PC-9 (cell line): ENCODE results near the gene LAMP1. TPM values are rescaled to one million over a fixed set of nuclear protein-coding genes. Genes with fewer than 3 reads are reported as not detected.

Experiments
- BruUV-seq: library from RNA; stranded (reverse); fragments of 400-500 nt; replicated peaks from 2 replicates; lab custom pipeline; 2021; lab: Mats Ljungman, UMichigan
- CTCF ChIA-PET: fragments of 300-600 bp; sonication (Branson Sonifier 250); formaldehyde crosslinking; loops from one replicate; lab custom pipeline; 2022; ENCODE audit warnings: antibody characterized with exemption; lab: Charles Lee
- POLR2A ChIA-PET: fragments of 300-600 bp; sonication (Branson Sonifier 250); formaldehyde crosslinking; loops from one replicate; lab custom pipeline; 2022; ENCODE audit warnings: antibody characterized with exemption; ENCODE audit not compliant: unreplicated experiment; lab: Charles Lee
- DNase-seq, 2 experiments: peaks; one replicate each; pipeline versions ENCODE4 v3.0.0 to v3.0.0-alpha.2; 2015 to 2022; ENCODE audit warnings: mixed read lengths in 1 of 2
- H2AFZ ChIP-seq: fragments of 200-600 bp; sonication (generic); 2 replicates; pipeline ENCODE4 v1.8.1; 2017; ENCODE audit warnings: antibody characterized with exemption
- H3F3A ChIP-seq: fragments of 200-600 bp; sonication (generic); 2 replicates; pipeline ENCODE4 v1.8.1; 2017; ENCODE audit warnings: antibody characterized with exemption, mild to moderate bottlenecking, low read depth; ENCODE audit not compliant: insufficient read depth
- H3K27ac ChIP-seq: fragments of 200-600 bp; sonication (generic); 2 replicates; pipeline ENCODE4 v1.6.1; 2016; ENCODE audit warnings: mixed run types
- H3K27me3 ChIP-seq: fragments of 200-600 bp; sonication (generic); 2 replicates; pipeline ENCODE4 v1.6.1; 2016; ENCODE audit warnings: low read depth, mixed run types; ENCODE audit not compliant: insufficient read depth
- H3K36me3 ChIP-seq: fragments of 200-600 bp; sonication (generic); 2 replicates; pipeline ENCODE4 v1.6.1; 2016; ENCODE audit warnings: low read depth, mixed run types
- H3K4me1 ChIP-seq: fragments of 200-600 bp; sonication (generic); replicated peaks from 2 replicates; pipeline ENCODE4 v1.6.1; 2016; ENCODE audit warnings: mixed run types; ENCODE audit not compliant: insufficient read depth
- H3K4me2 ChIP-seq: fragments of 200-600 bp; sonication (generic); 2 replicates; pipeline ENCODE4 v1.6.1; 2017; ENCODE audit warnings: mixed run types
- H3K4me3 ChIP-seq: fragments of 200-600 bp; sonication (generic); 2 replicates; pipeline ENCODE4 v1.6.1; 2016; ENCODE audit warnings: mixed run types
- H3K79me2 ChIP-seq: fragments of 200-600 bp; sonication (generic); 2 replicates; pipeline ENCODE4 v1.6.1; 2017; ENCODE audit warnings: low read depth, mixed run types
- H3K9me2 ChIP-seq: fragments of 200-600 bp; sonication (generic); 2 replicates; pipeline ENCODE4 v1.8.1; 2017; ENCODE audit warnings: mild to moderate bottlenecking; ENCODE audit not compliant: insufficient read depth
- H3K9me3 ChIP-seq: fragments of 200-600 bp; sonication (generic); 2 replicates; pipeline ENCODE4 v1.8.1; 2016; ENCODE audit warnings: low read depth; ENCODE audit not compliant: insufficient read depth
- H4K20me1 ChIP-seq: fragments of 200-600 bp; sonication (generic); 2 replicates; pipeline ENCODE4 v1.8.1; 2017; ENCODE audit not compliant: insufficient read depth
- EZH2 ChIP-seq: fragments of 200-600 bp; sonication (generic); IDR thresholded peaks from 2 replicates; pipeline ENCODE4 v1.8.0; 2017; ENCODE audit warnings: antibody characterized with exemption, low read depth
- intact Hi-C: fragments of 100-400 bp; cut with micrococcal nuclease; formaldehyde crosslinking; loops from one replicate; pipeline ENCODE4 v1.10.0; 2022; ENCODE audit not compliant: unreplicated experiment
- total RNA-seq: library from RNA; stranded (reverse); gene quantifications from 2 replicates; pipeline ENCODE4 v1.2.3, GENCODE V29; 2021
- TF ChIP-seq, protein P1 (sequence below): fragments of 200-600 bp; sonication (generic); conservative IDR thresholded peaks from 2 replicates; pipeline ENCODE4 v1.6.1; 2017; ENCODE audit warnings: mixed run types, antibody characterized with exemption, mild to moderate bottlenecking, moderate library complexity

Gene LAMP1
- total RNA-seq, 1 experiment from 2014 or later: 186 TPM

DNA sequence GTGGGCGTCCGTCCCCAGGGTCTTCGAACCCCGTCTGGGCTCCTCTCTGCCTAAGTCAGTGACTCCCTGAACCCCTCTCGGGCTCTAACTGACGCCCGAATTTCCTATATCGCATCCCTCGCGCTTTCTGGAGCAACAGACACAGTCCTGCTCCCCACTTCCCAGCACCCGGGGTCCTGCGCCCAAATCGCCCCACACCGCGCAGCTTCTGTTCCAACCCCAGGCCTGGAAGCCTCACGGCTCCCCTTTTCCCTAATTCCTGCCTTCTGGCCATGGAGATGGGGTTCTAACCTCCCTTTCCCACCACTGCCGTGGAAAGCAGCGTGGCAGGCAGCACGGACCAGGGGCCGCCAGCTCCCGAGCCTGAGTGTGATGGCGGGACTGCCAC is 68.5 kb downstream of the LAMP1 start:
- no peaks in the 10 kb centered on the region; the same call in 1 of the 2 replicates for H3K4me1 ChIP-seq
- H4K20me1 ChIP-seq: 0 out of 2 replicates have a peak, but pooled peaks cover 5% of the 10 kb centered on the region
- peaks cover 12% of the 10 kb centered on the region; the same call in 1 of the 2 replicates for H3F3A ChIP-seq
- ChIA-PET POLR2A (no interaction called here), CTCF (no interaction called here)
- H2AFZ ChIP-seq: no peak overlapping the region
- H3K9me2 ChIP-seq: no peaks in the 10 kb centered on the region
- H3K79me2 ChIP-seq: peaks cover 4% of the 10 kb centered on the region; the same call in 1 of the 2 replicates
- no peak overlapping the region for H3K27ac ChIP-seq
- H3K4me2 ChIP-seq: no peak overlapping the region
- no peak for DNase-seq
- no peak for TF ChIP-seq EZH2
- TF ChIP-seq, protein P1, sequence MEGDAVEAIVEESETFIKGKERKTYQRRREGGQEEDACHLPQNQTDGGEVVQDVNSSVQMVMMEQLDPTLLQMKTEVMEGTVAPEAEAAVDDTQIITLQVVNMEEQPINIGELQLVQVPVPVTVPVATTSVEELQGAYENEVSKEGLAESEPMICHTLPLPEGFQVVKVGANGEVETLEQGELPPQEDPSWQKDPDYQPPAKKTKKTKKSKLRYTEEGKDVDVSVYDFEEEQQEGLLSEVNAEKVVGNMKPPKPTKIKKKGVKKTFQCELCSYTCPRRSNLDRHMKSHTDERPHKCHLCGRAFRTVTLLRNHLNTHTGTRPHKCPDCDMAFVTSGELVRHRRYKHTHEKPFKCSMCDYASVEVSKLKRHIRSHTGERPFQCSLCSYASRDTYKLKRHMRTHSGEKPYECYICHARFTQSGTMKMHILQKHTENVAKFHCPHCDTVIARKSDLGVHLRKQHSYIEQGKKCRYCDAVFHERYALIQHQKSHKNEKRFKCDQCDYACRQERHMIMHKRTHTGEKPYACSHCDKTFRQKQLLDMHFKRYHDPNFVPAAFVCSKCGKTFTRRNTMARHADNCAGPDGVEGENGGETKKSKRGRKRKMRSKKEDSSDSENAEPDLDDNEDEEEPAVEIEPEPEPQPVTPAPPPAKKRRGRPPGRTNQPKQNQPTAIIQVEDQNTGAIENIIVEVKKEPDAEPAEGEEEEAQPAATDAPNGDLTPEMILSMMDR: no peak
- BruUV-seq: no TSS peak
- intact Hi-C loops: no loop called here
- H3K9me3 ChIP-seq: no peaks in the 10 kb centered on the region
- no peak overlapping the region for H3K4me3 ChIP-seq
- no peaks in the 10 kb centered on the region for H3K27me3 ChIP-seq
- H3K36me3 ChIP-seq: no peaks in the 10 kb centered on the region

DNA sequence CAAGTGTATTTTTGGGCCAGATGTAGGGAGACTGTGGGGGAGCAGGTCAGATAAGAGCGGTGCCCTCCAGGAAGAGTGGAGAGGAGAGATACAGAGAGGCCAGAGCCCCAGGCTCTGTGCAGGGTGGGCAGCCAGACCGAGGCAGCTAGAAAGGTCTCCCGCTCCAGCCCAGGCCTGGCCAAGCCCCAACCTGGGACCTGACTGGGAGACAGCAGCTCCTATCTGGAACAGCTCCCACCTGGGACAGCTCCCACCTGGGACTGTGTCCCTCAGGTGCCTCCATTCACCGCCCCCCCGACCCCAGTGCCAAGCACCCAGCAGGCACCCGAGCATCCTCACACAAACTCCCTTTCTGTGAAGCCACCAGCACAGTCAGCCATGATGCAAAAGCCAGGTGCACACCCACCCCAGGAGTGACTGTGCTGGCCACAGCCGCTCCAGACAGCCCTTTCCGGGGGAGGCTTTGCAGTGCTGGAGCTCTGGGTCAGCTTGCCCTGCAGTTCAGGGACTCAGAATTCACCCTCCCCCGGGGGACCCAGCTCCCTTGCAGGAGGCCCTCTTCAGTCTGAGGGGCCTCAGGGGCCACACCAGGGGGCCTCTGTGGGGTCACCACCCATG is 69.0 kb downstream of the LAMP1 start:
- Histone ChIP-seq H3F3A (peaks cover 16% of the 10 kb centered on the region; the same call in 1 of the 2 replicates), H3K9me3 (no peaks in the 10 kb centered on the region), H3K27ac (no peak overlapping the region), H3K79me2 (peaks cover 4% of the 10 kb centered on the region; the same call in 1 of the 2 replicates), H3K9me2 (no peaks in the 10 kb centered on the region), H3K27me3 (no peaks in the 10 kb centered on the region), H2AFZ (no peak overlapping the region), H3K4me1 (no peaks in the 10 kb centered on the region; the same call in 1 of the 2 replicates), H4K20me1 (0 out of 2 replicates have a peak, but pooled peaks cover 5% of the 10 kb centered on the region), H3K4me3 (no peak overlapping the region), H3K4me2 (no peak overlapping the region), H3K36me3 (no peaks in the 10 kb centered on the region)
- POLR2A ChIA-PET: interaction anchor here (0.5 kb wide), 1 partner anchor 118 kb away, joined by 3 read pairs; no protein-coding TSS in a partner anchor
- no peak for DNase-seq
- intact Hi-C loops: no loop called here
- TF ChIP-seq EZH2: no peak
- TF ChIP-seq, protein P1: no peak
- CTCF ChIA-PET: no interaction called here
- no TSS peak for BruUV-seq

DNA sequence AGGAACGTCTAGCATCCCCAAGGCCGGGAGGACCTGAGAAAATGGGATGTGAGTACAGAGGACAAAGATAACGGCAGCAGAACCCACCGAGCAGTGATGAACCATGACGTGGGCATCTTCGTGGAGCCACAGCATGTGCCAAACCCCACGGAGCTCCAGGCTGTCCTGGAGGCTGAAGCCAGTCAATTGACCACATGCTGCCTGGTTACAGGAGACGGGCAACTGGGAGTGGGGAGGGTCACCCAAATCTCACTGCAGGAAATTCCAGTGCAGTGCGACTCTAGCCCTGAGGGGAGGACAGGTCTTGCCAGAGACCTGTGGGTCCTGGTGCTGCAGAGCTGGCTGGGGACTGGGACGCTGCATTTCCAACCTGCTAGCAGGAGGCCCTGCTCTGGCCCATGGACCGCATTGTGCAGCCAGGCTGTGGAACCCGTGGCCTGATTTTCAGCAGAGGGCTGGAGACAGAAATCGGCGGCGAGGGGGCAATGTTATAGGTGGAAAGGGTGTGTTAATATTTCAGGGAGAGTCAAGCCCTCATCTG is 70.1 kb downstream of the LAMP1 start:
- DNase-seq: no peak
- H3K4me1 ChIP-seq: no peaks in the 10 kb centered on the region; the same call in 1 of the 2 replicates
- H3K27me3 ChIP-seq: no peaks in the 10 kb centered on the region
- H3F3A ChIP-seq: peaks cover 10% of the 10 kb centered on the region; the same call in 1 of the 2 replicates
- peaks cover 4% of the 10 kb centered on the region; the same call in 1 of the 2 replicates for H3K79me2 ChIP-seq
- H4K20me1 ChIP-seq: 0 out of 2 replicates have a peak, but pooled peaks cover 5% of the 10 kb centered on the region
- ChIA-PET CTCF (no interaction called here), POLR2A (no interaction called here)
- H3K36me3 ChIP-seq: no peaks in the 10 kb centered on the region
- intact Hi-C loops: no loop called here
- no peaks in the 10 kb centered on the region for H3K9me2 ChIP-seq
- no peak overlapping the region for H2AFZ ChIP-seq
- TF ChIP-seq, protein P1: no peak
- TF ChIP-seq EZH2: no peak
- H3K4me3 ChIP-seq: no peak overlapping the region
- no TSS peak for BruUV-seq
- no peaks in the 10 kb centered on the region for H3K9me3 ChIP-seq
- H3K27ac ChIP-seq: no peak overlapping the region
- H3K4me2 ChIP-seq: no peak overlapping the region
